HCT116 (cell line): Measurements from ENCODE around the gene TMEM131. TPM values are rescaled to one million over a fixed set of nuclear protein-coding genes. Genes with fewer than 3 reads are reported as not detected.

Experiments
- ATAC-seq: fragments of 200-7000 bp; cut with Tn5 transposase; 2 replicates; pipeline ENCODE4 v1.9.1; 2020; ENCODE audit warnings: mild to moderate bottlenecking, moderate library complexity
- BruUV-seq: library from RNA; stranded (reverse); fragments of 400-500 nt; replicated peaks from 2 replicates; lab custom pipeline; 2021; lab: Mats Ljungman, UMichigan
- CTCF ChIA-PET: fragments of 300-600 bp; sonication (Branson Sonifier 250); formaldehyde crosslinking; loops from one replicate; lab custom pipeline; 2021; ENCODE audit warnings: antibody characterized with exemption; lab: Charles Lee
- POLR2A ChIA-PET: fragments of 300-600, 350-600 bp; sonication (Branson Sonifier 250); formaldehyde crosslinking; loops from one replicate; lab custom pipeline; 2021; ENCODE audit warnings: antibody characterized with exemption; lab: Charles Lee
- RAD21 ChIA-PET, 2 experiments: fragments of 300-600 bp; sonication (Branson Sonifier 250); formaldehyde crosslinking; loops; one replicate each; lab custom pipeline; 2023; ENCODE audit warnings: low total read pairs in 2 of 2; ENCODE audit not compliant: uncharacterized antibody in 2 of 2, unreplicated experiment in 2 of 2, low non-redundant PET in 1 of 2; lab: Charles Lee
- DNase-seq: peaks from one replicate; pipeline ENCODE4 v3.0.0-alpha.2; 2010; ENCODE audit warnings: low read depth, low spot score
- H2AFZ ChIP-seq: fragments of 200-600 bp; shearing (Covaris generic), sonication (generic); 2 replicates; pipeline ENCODE4 v1.6.1; 2017; ENCODE audit warnings: low read depth, mixed run types, mixed read lengths, antibody characterized with exemption, low read length; ENCODE audit not compliant: poor library complexity, severe bottlenecking
- H3K27ac ChIP-seq: 2 replicates; pipeline ENCODE4 v1.5.1; 2012; ENCODE audit warnings: low read depth, low read length
- H3K27me3 ChIP-seq: fragments of 200-600 bp; sonication (generic); 2 replicates; pipeline ENCODE4 v1.6.1; 2016; ENCODE audit warnings: mixed run types, low read length, mixed read lengths; ENCODE audit not compliant: insufficient read depth
- H3K36me3 ChIP-seq, 2 experiments: fragments of 200-500 bp in 1 of 2; fragments of 200-600 bp in 1 of 2; sonication (Bioruptor generic) in 1 of 2; sonication (generic) in 1 of 2; 2 replicates each; pipeline versions ENCODE4 v1.5.1 to v1.6.1; 2014 to 2016; ENCODE audit warnings: low read length in 2 of 2, inconsistent platforms in 1 of 2, mixed read lengths in 1 of 2, mixed run types in 1 of 2; ENCODE audit not compliant: insufficient read depth in 2 of 2, control insufficient read depth in 1 of 2
- H3K4me1 ChIP-seq, 2 experiments: fragments of 200-600 bp in 1 of 2; sonication (generic) in 1 of 2; 2 replicates each; pipeline versions ENCODE4 v1.5.1 to v1.6.1; 2012 to 2017; ENCODE audit warnings: low read length in 2 of 2, inconsistent platforms in 1 of 2, mild to moderate bottlenecking in 1 of 2, mixed read lengths in 1 of 2, mixed run types in 1 of 2, moderate library complexity in 1 of 2; ENCODE audit not compliant: insufficient read depth in 2 of 2, control insufficient read depth in 1 of 2
- H3K4me2 ChIP-seq: fragments of 200-600 bp; sonication (generic); 2 replicates; pipeline ENCODE4 v1.6.1; 2017; ENCODE audit warnings: mixed run types, low read length, mixed read lengths
- H3K4me3 ChIP-seq, 2 experiments: fragments of 200-600 bp in 1 of 2; sonication (generic) in 1 of 2; replicated peaks in 1 of 2; 2 replicates each; pipeline ENCODE4 v1.5.1; 2011 to 2016; ENCODE audit warnings: low read length in 2 of 2, control low read depth in 1 of 2, low read depth in 1 of 2, mild to moderate bottlenecking in 1 of 2, mixed read lengths in 1 of 2, mixed run types in 1 of 2
- H3K79me2 ChIP-seq: fragments of 200-600 bp; sonication (generic); 2 replicates; pipeline ENCODE4 v1.6.1; 2017; ENCODE audit warnings: mild to moderate bottlenecking, mixed run types, low read length, moderate library complexity, mixed read lengths; ENCODE audit not compliant: insufficient read depth
- H3K9ac ChIP-seq: fragments of 200-600 bp; sonication (generic); 2 replicates; pipeline ENCODE4 v1.6.1; 2016; ENCODE audit warnings: low read length, mixed read lengths
- H3K9me2 ChIP-seq: fragments of 200-600 bp; sonication (generic), shearing (Covaris generic); 2 replicates; pipeline ENCODE4 v1.6.1; 2017; ENCODE audit warnings: mixed run types, mild to moderate bottlenecking, moderate library complexity; ENCODE audit not compliant: insufficient read depth
- H3K9me3 ChIP-seq, 2 experiments: fragments of 200-500 bp in 1 of 2; fragments of 200-600 bp in 1 of 2; sonication (Bioruptor generic) in 1 of 2; sonication (generic) in 1 of 2; 2 replicates each; pipeline ENCODE4 v1.6.1; 2014 to 2017; ENCODE audit warnings: low read length in 2 of 2, mixed read lengths in 2 of 2, inconsistent platforms in 1 of 2, low read depth in 1 of 2, mild to moderate bottlenecking in 1 of 2, mixed run types in 1 of 2, moderate library complexity in 1 of 2; ENCODE audit not compliant: control insufficient read depth in 1 of 2, insufficient read depth in 1 of 2
- H4K20me1 ChIP-seq: fragments of 200-600 bp; sonication (generic), shearing (Covaris generic); 2 replicates; pipeline ENCODE4 v1.6.1; 2017; ENCODE audit warnings: mixed run types, mild to moderate bottlenecking, moderate library complexity; ENCODE audit not compliant: insufficient read depth
- CEBPB ChIP-seq: IDR thresholded peaks from 2 replicates; pipeline ENCODE4 v1.6.1; 2012; ENCODE audit warnings: low read depth
- EGR1 ChIP-seq: IDR thresholded peaks from 2 replicates; pipeline ENCODE4 v1.6.1; 2012; ENCODE audit warnings: low read depth
- ELF1 ChIP-seq: IDR thresholded peaks from 2 replicates; pipeline ENCODE4 v1.6.1; 2012; ENCODE audit warnings: low read depth, borderline replicate concordance
- EZH2 ChIP-seq: fragments of 200-600 bp; sonication (generic); IDR thresholded peaks from 2 replicates; pipeline ENCODE4 v1.6.1; 2017; ENCODE audit warnings: antibody characterized with exemption, mixed run types
- EZH2phosphoT487 ChIP-seq: fragments of 200-600 bp; IDR thresholded peaks from 2 replicates; pipeline ENCODE4 v1.6.1; 2018; ENCODE audit warnings: antibody characterized with exemption, borderline replicate concordance
- FOSL1 ChIP-seq: IDR thresholded peaks from 2 replicates; pipeline ENCODE4 v1.6.1; 2012; ENCODE audit warnings: low read depth
- JUND ChIP-seq: IDR thresholded peaks from 2 replicates; pipeline ENCODE4 v1.6.1; 2012
- RAD21 ChIP-seq: IDR thresholded peaks from 2 replicates; pipeline ENCODE4 v1.6.1; 2012; ENCODE audit warnings: low read depth, mild to moderate bottlenecking
- SRF ChIP-seq: IDR thresholded peaks from 2 replicates; pipeline ENCODE4 v1.6.1; 2012; ENCODE audit warnings: low read depth
- YY1 ChIP-seq: IDR thresholded peaks from 2 replicates; pipeline ENCODE4 v1.6.1; 2011; ENCODE audit warnings: low read length, low read depth, moderate library complexity, mild to moderate bottlenecking; ENCODE audit not compliant: insufficient replicate concordance; ENCODE audit errors: extremely low read depth
- ZNF274 ChIP-seq: fragments of 200-500 bp; sonication (Bioruptor generic); IDR thresholded peaks from 2 replicates; pipeline ENCODE4 v1.6.1; 2014; ENCODE audit warnings: mild to moderate bottlenecking, low read depth, low read length, inconsistent platforms
- intact Hi-C: fragments of 100-400 bp; cut with micrococcal nuclease; formaldehyde crosslinking; loops from 2 replicates; pipeline ENCODE4 v1.10.0; 2022
- total RNA-seq: library from RNA; stranded (reverse); gene quantifications from one replicate; pipeline ENCODE4 v1.2.1, GENCODE V29; 2021; ENCODE audit not compliant: unreplicated experiment
- TF ChIP-seq, protein P1 (sequence below): IDR thresholded peaks from 2 replicates; pipeline ENCODE4 v1.6.1; 2012
- TF ChIP-seq, protein P2 (sequence below): IDR thresholded peaks from 2 replicates; pipeline ENCODE4 v1.6.1; 2011; ENCODE audit warnings: mild to moderate bottlenecking, low read length, moderate library complexity; ENCODE audit not compliant: insufficient replicate concordance; ENCODE audit errors: extremely low read depth

Gene TMEM131
- total RNA-seq, 1 experiment from 2014 or later, result 51.5 TPM

GRCh38 chr2:97781981-97782380 is 213.8 kb downstream of the TMEM131 start:
- Histone ChIP-seq H3K27me3 (no peaks in the 10 kb centered on the region), H3K9me2 (no peaks in the 10 kb centered on the region), H3K4me3 (no peak overlapping the region), H3K27ac (no peak overlapping the region), H3K9me3 (no peaks in the 10 kb centered on the region), H4K20me1 (no peaks in the 10 kb centered on the region; the same call in 1 of the 2 replicates), H3K36me3 (no peaks in the 10 kb centered on the region; a peak in 1 of 4 replicates), H2AFZ (no peak overlapping the region), H3K4me2 (no peak overlapping the region), H3K79me2 (peaks cover 5% of the 10 kb centered on the region), H3K9ac (no peak overlapping the region), H3K4me1 (no peaks in the 10 kb centered on the region)
- TF ChIP-seq JUND, result no peak
- ChIA-PET RAD21 (no interaction called here), CTCF (no interaction called here), POLR2A (no interaction called here)
- DNase-seq (no peak), ATAC-seq (no peak)
- no TSS peak for BruUV-seq
- intact Hi-C loops, result no loop called here

DNA sequence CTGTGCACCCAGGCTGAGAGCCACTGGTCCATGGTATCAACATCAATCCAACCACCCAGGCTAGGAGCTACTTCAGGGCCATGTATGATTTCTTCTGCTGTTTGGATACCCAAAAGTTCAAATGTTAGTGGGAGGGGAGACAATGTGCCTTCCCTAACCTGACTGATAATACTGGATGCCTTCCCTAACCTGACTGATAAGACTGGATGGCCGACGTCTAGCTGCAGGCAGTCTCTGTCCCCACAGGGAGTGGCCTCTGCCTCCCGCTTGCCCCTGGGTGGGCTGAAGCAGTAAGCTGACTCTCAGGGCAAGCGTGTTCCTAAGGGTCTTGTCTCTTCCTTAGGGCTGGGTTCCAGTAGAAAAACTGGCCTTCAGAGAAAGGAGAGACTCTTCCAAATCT is 216.6 kb downstream of the TMEM131 start:
- TF ChIP-seq ZNF274 (no peak), FOSL1 (no peak), RAD21 (no peak), EGR1 (no peak), EZH2 (no peak), EZH2phosphoT487 (no peak), CEBPB (no peak), SRF (no peak), ELF1 (no peak), YY1 (no peak)
- TF ChIP-seq, protein P1, sequence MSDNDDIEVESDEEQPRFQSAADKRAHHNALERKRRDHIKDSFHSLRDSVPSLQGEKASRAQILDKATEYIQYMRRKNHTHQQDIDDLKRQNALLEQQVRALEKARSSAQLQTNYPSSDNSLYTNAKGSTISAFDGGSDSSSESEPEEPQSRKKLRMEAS, result no peak
- TF ChIP-seq, protein P2, sequence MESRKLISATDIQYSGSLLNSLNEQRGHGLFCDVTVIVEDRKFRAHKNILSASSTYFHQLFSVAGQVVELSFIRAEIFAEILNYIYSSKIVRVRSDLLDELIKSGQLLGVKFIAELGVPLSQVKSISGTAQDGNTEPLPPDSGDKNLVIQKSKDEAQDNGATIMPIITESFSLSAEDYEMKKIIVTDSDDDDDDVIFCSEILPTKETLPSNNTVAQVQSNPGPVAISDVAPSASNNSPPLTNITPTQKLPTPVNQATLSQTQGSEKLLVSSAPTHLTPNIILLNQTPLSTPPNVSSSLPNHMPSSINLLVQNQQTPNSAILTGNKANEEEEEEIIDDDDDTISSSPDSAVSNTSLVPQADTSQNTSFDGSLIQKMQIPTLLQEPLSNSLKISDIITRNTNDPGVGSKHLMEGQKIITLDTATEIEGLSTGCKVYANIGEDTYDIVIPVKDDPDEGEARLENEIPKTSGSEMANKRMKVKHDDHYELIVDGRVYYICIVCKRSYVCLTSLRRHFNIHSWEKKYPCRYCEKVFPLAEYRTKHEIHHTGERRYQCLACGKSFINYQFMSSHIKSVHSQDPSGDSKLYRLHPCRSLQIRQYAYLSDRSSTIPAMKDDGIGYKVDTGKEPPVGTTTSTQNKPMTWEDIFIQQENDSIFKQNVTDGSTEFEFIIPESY, result no peak
- no TSS peak for BruUV-seq

More for the DNA sequence above, 216.6 kb downstream of the TMEM131 start:
- DNase-seq (no peak), ATAC-seq (no peak)
- ChIA-PET RAD21 (no interaction called here), CTCF (no interaction called here), POLR2A (no interaction called here)
- Histone ChIP-seq H3K9ac (no peak overlapping the region), H4K20me1 (no peaks in the 10 kb centered on the region; the same call in 1 of the 2 replicates), H3K9me2 (no peaks in the 10 kb centered on the region), H3K79me2 (peaks cover 5% of the 10 kb centered on the region), H3K27me3 (no peaks in the 10 kb centered on the region), H3K4me1 (no peaks in the 10 kb centered on the region), H3K4me2 (no peak overlapping the region), H3K36me3 (peaks cover 0 to 3% of the 10 kb centered on the region in 2 experiments; a peak in 1 of 4 replicates), H3K9me3 (no peaks in the 10 kb centered on the region), H3K27ac (no peak overlapping the region), H2AFZ (no peak overlapping the region), H3K4me3 (no peak overlapping the region)
- intact Hi-C loops, result loop anchor here (10.0 kb wide), 1 partner anchor 606 kb away; no protein-coding TSS in a partner anchor
